B cell (primary cell): ENCODE data around the gene EMP3. TPM values are rescaled to one million over a fixed set of nuclear protein-coding genes. Genes with fewer than 3 reads are reported as not detected.

Source experiments
- ATAC-seq: fragments of 200-7000 bp; cut with Tn5 transposase; one replicate; pipeline ENCODE4 v1.10.0; 2021; ENCODE audit warnings: low read depth, mild to moderate bottlenecking, moderate number of reproducible peaks, moderate library complexity
- CTCF ChIA-PET: fragments of 350-600 bp; sonication (Branson Sonifier 250); formaldehyde crosslinking; loops from one replicate; lab custom pipeline; 2021; ENCODE audit warnings: antibody characterized with exemption, inconsistent platforms; lab: Charles Lee
- POLR2A ChIA-PET: fragments of 350-600 bp; sonication (Branson Sonifier 250); formaldehyde crosslinking; loops from one replicate; lab custom pipeline; 2021; ENCODE audit warnings: antibody characterized with exemption; lab: Charles Lee
- DNase-seq: peaks from one replicate; pipeline ENCODE4 v3.0.0; 2013
- H2AFZ ChIP-seq: 2 replicates; pipeline ENCODE4 v1.6.1; 2012; ENCODE audit warnings: mild to moderate bottlenecking, low read depth, low read length; ENCODE audit not compliant: insufficient read depth, poor library complexity, severe bottlenecking
- H3K27ac ChIP-seq, 2 donors: 1 replicate in 1 of 2; 2 replicates in 1 of 2; pipeline ENCODE4 v1.5.1; 2012 to 2013; ENCODE audit warnings: low read length in 2 of 2, mild to moderate bottlenecking in 2 of 2, moderate library complexity in 1 of 2
- H3K27me3 ChIP-seq, 4 experiments: fragments of 200-600 bp in 1 of 4; sonication (generic) in 1 of 4; replicated peaks in 1 of 4; 1 replicate in 2 of 4; 2 replicates in 2 of 4; pipeline versions ENCODE4 v1.6.1 to v1.7.0; 2013 to 2016; ENCODE audit warnings: low read length in 3 of 4, mild to moderate bottlenecking in 2 of 4, mixed read lengths in 1 of 4, moderate library complexity in 1 of 4; ENCODE audit not compliant: insufficient read depth in 4 of 4, control insufficient read depth in 3 of 4; ENCODE audit errors: control extremely low read depth in 1 of 4
- H3K36me3 ChIP-seq, 2 experiments: replicated peaks in 1 of 2; 1 replicate in 1 of 2; 2 replicates in 1 of 2; pipeline versions ENCODE4 v1.6.1 to v1.7.1; 2013; ENCODE audit warnings: low read length in 1 of 2; ENCODE audit not compliant: insufficient read depth in 2 of 2, control insufficient read depth in 1 of 2; ENCODE audit errors: control extremely low read depth in 1 of 2, extremely low read depth in 1 of 2
- H3K4me1 ChIP-seq, 2 donors: fragments of 200-600 bp in 1 of 2; sonication (generic) in 1 of 2; 1 replicate in 1 of 2; 2 replicates in 1 of 2; pipeline versions ENCODE4 v1.5.1 to v1.6.1; 2013 to 2017; ENCODE audit warnings: low read length in 2 of 2; ENCODE audit not compliant: control insufficient read depth in 2 of 2, insufficient read depth in 2 of 2
- H3K4me2 ChIP-seq: replicated peaks from 2 replicates; pipeline ENCODE3; 2012; ENCODE audit warnings: mild to moderate bottlenecking, low read depth, low read length; ENCODE audit not compliant: poor library complexity, severe bottlenecking
- H3K4me3 ChIP-seq, 5 experiments: fragments of 200-600 bp in 1 of 5; sonication (generic) in 1 of 5; 1 replicate in 3 of 5; 2 replicates in 2 of 5; pipeline versions ENCODE4 v1.5.1 to v1.7.0; 2011 to 2016; ENCODE audit warnings: low read length in 4 of 5, mild to moderate bottlenecking in 4 of 5, low read depth in 2 of 5, control low read depth in 1 of 5, moderate library complexity in 1 of 5; ENCODE audit not compliant: insufficient read depth in 1 of 5; ENCODE audit errors: control extremely low read depth in 1 of 5, extremely low read depth in 1 of 5
- H3K79me2 ChIP-seq: fragments of 200-600 bp; sonication (generic); one replicate; pipeline ENCODE4 v1.6.0; 2016; ENCODE audit warnings: low read length; ENCODE audit not compliant: control insufficient read depth, insufficient read depth
- H3K9ac ChIP-seq: fragments of 200-600 bp; sonication (generic); 2 replicates; pipeline ENCODE4 v1.6.1; 2017; ENCODE audit warnings: mild to moderate bottlenecking, low read length, moderate library complexity
- H3K9me3 ChIP-seq, 3 donors: one replicate each; pipeline versions ENCODE4 v1.6.1 to v1.7.1; 2013; ENCODE audit warnings: low read length in 2 of 3; ENCODE audit not compliant: control insufficient read depth in 2 of 3, insufficient read depth in 1 of 3; ENCODE audit errors: control extremely low read depth in 1 of 3
- H4K20me1 ChIP-seq: 2 replicates; pipeline ENCODE4 v1.6.0; 2012; ENCODE audit warnings: mild to moderate bottlenecking, low read length; ENCODE audit not compliant: insufficient read depth, control insufficient read depth, poor library complexity, severe bottlenecking
- H3K27ac Mint-ChIP-seq: one replicate; pipeline ENCODE4 v1.8.0; 2021; ENCODE audit warnings: mixed read lengths
- H3K27me3 Mint-ChIP-seq: one replicate; pipeline ENCODE4 v1.8.0; 2021; ENCODE audit warnings: mixed read lengths
- H3K4me1 Mint-ChIP-seq: one replicate; pipeline ENCODE4 v1.8.0; 2021; ENCODE audit warnings: mixed read lengths
- H3K4me3 Mint-ChIP-seq: one replicate; pipeline ENCODE4 v1.8.0; 2021; ENCODE audit warnings: mixed read lengths
- H3K9me3 Mint-ChIP-seq: one replicate; pipeline ENCODE4 v1.8.0; 2022; ENCODE audit warnings: mixed read lengths; ENCODE audit not compliant: insufficient read depth
- EZH2 ChIP-seq: IDR thresholded peaks from 2 replicates; pipeline ENCODE4 v1.6.1; 2012; ENCODE audit warnings: borderline replicate concordance, low read depth, mild to moderate bottlenecking, moderate library complexity, low read length; ENCODE audit not compliant: insufficient read depth, poor library complexity, severe bottlenecking
- WGBS: methylation state at CpG from one replicate; pipeline ENCODE4 v1.1.5; 2013; ENCODE audit warnings: missing lambda C conversion rate; ENCODE audit not compliant: insufficient coverage; 5-methylcytosine and 5-hydroxymethylcytosine counted together
- intact Hi-C: fragments of 100-400 bp; cut with micrococcal nuclease; formaldehyde crosslinking; loops from one replicate; pipeline ENCODE4 v1.10.0; 2022
- polyA plus RNA-seq: library from polyadenylated mRNA; depleted of rRNA; stranded (reverse); fragments of >200 nt; gene quantifications from 2 replicates; pipeline ENCODE4 v1.2.3, GENCODE V29; 2012
- total RNA-seq, 2 donors: library from RNA; stranded (reverse); fragments of 120-200 nt in 1 of 2; gene quantifications; 1 replicate in 1 of 2; 2 replicates in 1 of 2; pipeline versions ENCODE4 v1.2.3 to v1.2.4, GENCODE V29; 2013 to 2022
- TF ChIP-seq, protein P1 (sequence below): fragments of 200-600 bp; IDR thresholded peaks from one replicate; pipeline ENCODE4 v1.8.0; 2022; ENCODE audit warnings: antibody characterized with exemption, mild to moderate bottlenecking

The EMP3 gene
- total and polyA plus RNA-seq, 2 donors (not counting 1 experiment from before 2014, with no cell fraction given): 326 to 595 TPM

DNA sequence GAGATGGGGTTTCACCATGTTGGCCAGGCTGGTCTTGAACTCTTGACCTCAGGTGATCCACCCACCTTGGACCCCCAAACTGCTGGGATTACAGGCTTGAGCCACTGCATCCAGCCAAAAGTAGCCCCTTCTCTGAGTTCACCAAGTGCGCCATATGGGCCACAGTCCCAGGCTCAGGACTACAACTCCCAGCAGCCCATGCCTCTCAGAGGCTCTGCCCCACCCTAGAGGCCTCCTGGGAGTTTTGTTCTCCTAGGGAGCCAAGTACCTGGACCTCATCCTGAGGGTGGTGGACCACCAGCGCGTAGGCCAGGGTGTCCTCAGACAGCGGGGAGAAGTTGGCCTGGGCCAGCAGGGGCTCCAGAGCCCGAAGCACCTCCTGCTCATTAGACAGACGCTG is 19.5 kb downstream of the EMP3 start:
- POLR2A ChIA-PET: no interaction called here
- H3K4me2 ChIP-seq: no peak overlapping the region
- Mint-ChIP-seq H3K4me3 (no peak overlapping the region), H3K27me3 (no peaks in the 10 kb centered on the region), H3K9me3 (no peaks in the 10 kb centered on the region), H3K27ac (no peak overlapping the region), H3K4me1 (no peaks in the 10 kb centered on the region)
- H3K79me2 ChIP-seq: no peaks in the 10 kb centered on the region
- H3K27ac ChIP-seq: no peak overlapping the region
- no peaks in the 10 kb centered on the region for H3K27me3 ChIP-seq
- WGBS: 89% methylated on average over 6 of the region's 6 CpGs
- no peak for TF ChIP-seq EZH2
- TF ChIP-seq, protein P1, sequence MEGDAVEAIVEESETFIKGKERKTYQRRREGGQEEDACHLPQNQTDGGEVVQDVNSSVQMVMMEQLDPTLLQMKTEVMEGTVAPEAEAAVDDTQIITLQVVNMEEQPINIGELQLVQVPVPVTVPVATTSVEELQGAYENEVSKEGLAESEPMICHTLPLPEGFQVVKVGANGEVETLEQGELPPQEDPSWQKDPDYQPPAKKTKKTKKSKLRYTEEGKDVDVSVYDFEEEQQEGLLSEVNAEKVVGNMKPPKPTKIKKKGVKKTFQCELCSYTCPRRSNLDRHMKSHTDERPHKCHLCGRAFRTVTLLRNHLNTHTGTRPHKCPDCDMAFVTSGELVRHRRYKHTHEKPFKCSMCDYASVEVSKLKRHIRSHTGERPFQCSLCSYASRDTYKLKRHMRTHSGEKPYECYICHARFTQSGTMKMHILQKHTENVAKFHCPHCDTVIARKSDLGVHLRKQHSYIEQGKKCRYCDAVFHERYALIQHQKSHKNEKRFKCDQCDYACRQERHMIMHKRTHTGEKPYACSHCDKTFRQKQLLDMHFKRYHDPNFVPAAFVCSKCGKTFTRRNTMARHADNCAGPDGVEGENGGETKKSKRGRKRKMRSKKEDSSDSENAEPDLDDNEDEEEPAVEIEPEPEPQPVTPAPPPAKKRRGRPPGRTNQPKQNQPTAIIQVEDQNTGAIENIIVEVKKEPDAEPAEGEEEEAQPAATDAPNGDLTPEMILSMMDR: no peak
- no peaks in the 10 kb centered on the region for H3K9me3 ChIP-seq
- no peak for DNase-seq
- CTCF ChIA-PET: no interaction called here
- no peak overlapping the region for H3K9ac ChIP-seq
- H2AFZ ChIP-seq: no peak overlapping the region
- ATAC-seq: no peak
- H4K20me1 ChIP-seq: no peaks in the 10 kb centered on the region
- peaks cover 0 to 9% of the 10 kb centered on the region in 2 experiments for H3K36me3 ChIP-seq
- intact Hi-C loops: no loop called here
- H3K4me3 ChIP-seq: no peak overlapping the region
- H3K4me1 ChIP-seq: no peaks in the 10 kb centered on the region

DNA sequence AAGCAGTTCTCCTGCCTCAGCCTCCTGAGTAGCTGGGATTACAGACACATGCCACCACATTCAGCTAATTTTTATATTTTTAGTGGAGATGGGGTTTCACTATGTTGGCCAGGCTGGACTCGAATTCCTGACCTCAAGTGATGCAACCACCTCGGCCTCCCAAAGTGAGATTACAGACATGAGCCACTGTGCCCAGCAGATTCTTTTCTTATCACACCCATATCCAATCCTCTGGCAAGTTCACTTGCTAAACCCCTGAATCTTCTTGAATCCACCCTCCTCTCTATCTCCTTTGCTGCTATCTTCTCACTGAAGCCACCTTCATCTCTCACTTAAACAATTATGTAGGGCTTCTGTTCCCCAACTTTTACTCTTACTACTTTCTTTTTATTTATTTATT is 20.8 kb downstream of the EMP3 start:
- ChIA-PET POLR2A (no interaction called here), CTCF (no interaction called here)
- Histone ChIP-seq H3K9ac (no peak overlapping the region), H3K4me1 (peaks cover 0 to under 1% of the 10 kb centered on the region in 2 donors), H4K20me1 (no peaks in the 10 kb centered on the region), H3K4me2 (no peak overlapping the region), H2AFZ (no peak overlapping the region), H3K79me2 (no peaks in the 10 kb centered on the region), H3K4me3 (no peak overlapping the region), H3K27ac (no peak overlapping the region), H3K27me3 (no peaks in the 10 kb centered on the region), H3K9me3 (no peaks in the 10 kb centered on the region), H3K36me3 (peaks cover 0 to 8% of the 10 kb centered on the region in 2 experiments)
- DNase-seq: no peak
- TF ChIP-seq, protein P1: no peak
- TF ChIP-seq EZH2: no peak
- Mint-ChIP-seq H3K27ac (no peak overlapping the region), H3K4me1 (peaks cover 2% of the 10 kb centered on the region), H3K4me3 (no peak overlapping the region), H3K27me3 (no peaks in the 10 kb centered on the region), H3K9me3 (no peaks in the 10 kb centered on the region)
- ATAC-seq: no peak
- WGBS: 93% methylated on average over 2 of the region's 2 CpGs
- intact Hi-C loops: no loop called here
